Ectodermal cell (in vitro differentiated cells): Measurements from ENCODE around the gene WDR64.

Source experiments
- H3K27ac ChIP-seq: 2 replicates; pipeline ENCODE4 v1.7.0; 2013; ENCODE audit warnings: mild to moderate bottlenecking, low read depth, low read length; ENCODE audit not compliant: insufficient read depth, poor library complexity, severe bottlenecking
- H3K27me3 ChIP-seq: 2 replicates; pipeline ENCODE4 v1.7.0; 2013; ENCODE audit warnings: mild to moderate bottlenecking, low read length; ENCODE audit not compliant: insufficient read depth, control insufficient read depth, poor library complexity, severe bottlenecking
- H3K36me3 ChIP-seq: one replicate; pipeline ENCODE4 v1.7.0; 2013; ENCODE audit warnings: low read length; ENCODE audit not compliant: control insufficient read depth, insufficient read depth
- H3K4me1 ChIP-seq: one replicate; pipeline ENCODE4 v1.7.0; 2013; ENCODE audit warnings: low read length; ENCODE audit not compliant: control insufficient read depth, insufficient read depth
- H3K4me3 ChIP-seq: 2 replicates; pipeline ENCODE4 v1.7.0; 2013; ENCODE audit warnings: low read depth, low read length, control low read depth; ENCODE audit not compliant: insufficient read depth
- H3K9me3 ChIP-seq: 2 replicates; pipeline ENCODE4 v1.7.0; 2013; ENCODE audit warnings: mild to moderate bottlenecking, low read length, moderate library complexity; ENCODE audit not compliant: control insufficient read depth
- WGBS, 2 experiments: methylation state at CpG; one replicate each; pipeline ENCODE4 v1.1.7; 2013; ENCODE audit warnings: missing lambda C conversion rate in 2 of 2; 5-methylcytosine and 5-hydroxymethylcytosine counted together

WDR64 gene

DNA sequence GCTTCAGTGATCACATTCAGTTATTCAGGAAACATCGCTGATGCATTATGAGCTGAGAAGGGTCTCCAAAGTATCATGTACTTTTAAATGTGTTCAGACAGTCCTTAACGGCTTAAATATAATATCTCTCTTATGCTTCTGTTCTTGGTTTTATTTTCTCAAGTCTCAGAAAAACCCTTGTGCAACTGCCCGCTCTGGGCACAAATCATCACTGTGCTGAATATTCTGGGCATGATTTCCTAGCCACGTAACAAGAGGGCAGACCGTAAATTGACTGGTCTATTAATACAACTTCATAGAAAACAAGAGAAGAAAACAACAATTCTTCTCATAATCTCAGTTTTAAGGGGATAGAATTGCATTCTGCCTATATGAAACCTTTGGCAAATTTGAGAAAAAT lies 99.4 kb downstream of the WDR64 start:
- Histone ChIP-seq H3K27ac (no peak overlapping the region), H3K9me3 (no peaks in the 10 kb centered on the region), H3K4me3 (no peak overlapping the region), H3K36me3 (no peaks in the 10 kb centered on the region), H3K4me1 (no peaks in the 10 kb centered on the region), H3K27me3 (no peaks in the 10 kb centered on the region)
- 96 to 98% methylated on average over 5 of the region's 5 CpGs for WGBS, 2 experiments

DNA sequence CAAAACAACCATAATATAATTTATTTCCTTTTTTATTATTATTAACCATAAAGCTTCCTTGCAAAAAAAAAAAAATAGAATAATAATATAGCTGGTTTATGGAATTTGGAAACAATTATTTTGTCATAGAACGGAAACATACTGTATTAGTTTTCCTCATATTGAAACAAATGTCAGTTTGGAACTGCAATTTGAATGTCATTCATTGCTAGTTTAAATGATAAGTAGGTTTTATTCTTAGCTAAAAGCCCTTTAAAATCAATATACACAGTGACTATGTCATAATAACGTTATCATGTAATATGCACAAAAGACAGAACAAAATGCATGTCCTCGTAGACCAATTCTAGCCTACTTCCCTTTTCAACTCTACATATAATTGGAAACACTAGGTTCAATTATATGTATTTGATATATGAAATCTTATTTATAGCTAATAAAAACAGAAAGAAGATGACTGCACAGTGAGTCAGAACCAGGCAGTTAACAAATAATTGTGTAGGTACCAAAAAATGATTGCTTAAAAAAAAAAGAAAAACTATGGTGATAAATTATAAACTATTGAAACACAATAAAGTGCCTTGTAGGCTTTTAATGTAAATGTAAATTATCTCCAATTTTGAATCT lies 110.7 kb downstream of the WDR64 start:
- Histone ChIP-seq H3K9me3 (peaks cover 2% of the 10 kb centered on the region), H3K27me3 (no peaks in the 10 kb centered on the region), H3K4me3 (no peak overlapping the region), H3K36me3 (no peaks in the 10 kb centered on the region), H3K4me1 (no peaks in the 10 kb centered on the region), H3K27ac (no peak overlapping the region)
- WGBS, 2 experiments: 94 to 100% methylated on average over 1 to 3 of the region's 3 CpGs

DNA sequence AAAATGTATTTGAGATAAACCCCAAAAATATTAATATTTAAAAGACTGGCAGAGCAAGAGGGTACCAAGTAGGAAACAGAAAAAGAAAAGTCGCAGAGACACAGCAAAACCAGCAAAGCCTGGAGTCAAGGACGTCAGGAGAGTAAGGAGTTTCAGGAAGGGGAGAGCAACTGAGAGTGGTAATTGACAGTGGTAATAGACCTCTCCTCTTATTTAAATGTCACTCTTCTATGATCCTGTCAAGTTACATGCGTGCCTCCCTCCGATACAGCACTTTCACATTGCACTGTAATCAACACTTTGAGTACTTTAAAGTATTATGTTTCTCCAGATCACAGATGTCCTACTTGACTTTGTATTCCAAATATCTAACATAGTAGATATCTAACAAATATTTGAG lies 113.3 kb downstream of the WDR64 start:
- no peak overlapping the region for H3K4me3 ChIP-seq
- H3K27ac ChIP-seq: no peak overlapping the region
- H3K36me3 ChIP-seq: no peaks in the 10 kb centered on the region
- peaks cover 2% of the 10 kb centered on the region for H3K9me3 ChIP-seq
- no peaks in the 10 kb centered on the region for H3K27me3 ChIP-seq
- 79 to 85% methylated on average over 4 of the region's 4 CpGs for WGBS, 2 experiments
- H3K4me1 ChIP-seq: no peaks in the 10 kb centered on the region

DNA sequence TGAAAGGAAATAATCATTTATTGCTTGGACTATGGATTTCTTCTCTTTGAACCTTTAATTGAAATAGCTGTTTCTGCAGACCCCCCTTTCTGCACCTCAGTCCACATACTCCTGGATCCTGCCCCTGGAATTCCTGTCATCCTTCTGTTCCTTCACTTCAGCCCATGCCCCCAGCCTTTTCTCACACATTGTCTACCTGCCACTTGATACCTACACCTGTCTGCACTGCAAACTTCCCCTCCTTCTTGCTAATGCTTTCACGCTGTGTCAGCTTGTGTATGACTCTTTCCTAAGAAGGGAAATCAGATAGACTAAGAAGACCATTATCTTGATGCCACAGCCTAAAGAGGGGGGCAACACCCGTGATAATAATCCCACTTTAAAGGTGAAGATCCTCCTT lies 115.7 kb downstream of the WDR64 start:
- no peak overlapping the region for H3K27ac ChIP-seq
- H3K4me3 ChIP-seq: no peak overlapping the region
- WGBS, 2 experiments: 81 to 82% methylated on average over 2 of the region's 2 CpGs
- no peaks in the 10 kb centered on the region for H3K36me3 ChIP-seq
- no peaks in the 10 kb centered on the region for H3K9me3 ChIP-seq
- H3K27me3 ChIP-seq: no peaks in the 10 kb centered on the region
- no peaks in the 10 kb centered on the region for H3K4me1 ChIP-seq

DNA sequence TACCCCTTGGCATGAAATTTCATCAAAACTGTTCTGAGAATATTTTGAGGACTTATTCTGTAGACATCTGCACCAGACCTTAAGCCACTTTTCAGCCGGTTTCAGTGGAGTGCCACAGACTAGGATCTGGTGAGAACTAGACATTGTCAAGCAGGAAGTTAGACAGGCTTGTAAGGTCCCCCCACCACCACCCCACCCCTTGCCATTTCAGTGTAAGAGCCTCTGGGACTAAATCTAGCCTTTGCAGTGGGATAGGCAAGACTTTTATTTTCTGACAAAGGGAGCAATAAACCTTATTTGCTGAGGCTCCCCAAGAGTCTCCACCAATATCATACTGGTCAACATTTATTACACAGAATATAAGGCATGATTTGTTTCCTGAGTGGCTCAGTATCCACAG lies 118.0 kb downstream of the WDR64 start:
- Histone ChIP-seq H3K27ac (no peak overlapping the region), H3K4me3 (no peak overlapping the region), H3K9me3 (no peaks in the 10 kb centered on the region), H3K27me3 (no peaks in the 10 kb centered on the region), H3K4me1 (no peaks in the 10 kb centered on the region), H3K36me3 (no peaks in the 10 kb centered on the region)
- 45 to 63% methylated on average over 1 of the region's 1 CpG for WGBS, 2 experiments

DNA sequence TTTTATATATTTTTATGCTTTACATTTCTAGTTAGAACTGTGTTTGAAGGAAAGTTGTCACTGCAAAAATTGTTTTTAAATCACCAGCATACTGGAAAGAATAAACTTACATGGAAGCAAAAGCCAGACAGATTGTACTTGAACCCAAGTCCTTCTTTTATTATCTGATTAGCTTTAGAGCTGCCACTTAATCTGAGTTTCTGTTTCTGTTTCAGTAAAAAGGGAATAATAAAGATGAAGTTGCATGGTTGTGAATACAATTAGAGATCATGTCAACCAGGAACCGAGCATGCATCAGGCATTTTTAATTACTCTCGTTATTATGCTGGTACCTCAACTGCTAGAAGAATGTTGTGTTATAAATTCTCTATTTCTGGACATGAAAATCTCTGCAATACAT lies 119.0 kb downstream of the WDR64 start:
- Histone ChIP-seq H3K36me3 (no peaks in the 10 kb centered on the region), H3K27ac (no peak overlapping the region), H3K4me3 (no peak overlapping the region), H3K27me3 (no peaks in the 10 kb centered on the region), H3K4me1 (no peaks in the 10 kb centered on the region), H3K9me3 (no peaks in the 10 kb centered on the region)
- WGBS, 2 experiments: 95 to 100% methylated on average over 2 of the region's 2 CpGs

DNA sequence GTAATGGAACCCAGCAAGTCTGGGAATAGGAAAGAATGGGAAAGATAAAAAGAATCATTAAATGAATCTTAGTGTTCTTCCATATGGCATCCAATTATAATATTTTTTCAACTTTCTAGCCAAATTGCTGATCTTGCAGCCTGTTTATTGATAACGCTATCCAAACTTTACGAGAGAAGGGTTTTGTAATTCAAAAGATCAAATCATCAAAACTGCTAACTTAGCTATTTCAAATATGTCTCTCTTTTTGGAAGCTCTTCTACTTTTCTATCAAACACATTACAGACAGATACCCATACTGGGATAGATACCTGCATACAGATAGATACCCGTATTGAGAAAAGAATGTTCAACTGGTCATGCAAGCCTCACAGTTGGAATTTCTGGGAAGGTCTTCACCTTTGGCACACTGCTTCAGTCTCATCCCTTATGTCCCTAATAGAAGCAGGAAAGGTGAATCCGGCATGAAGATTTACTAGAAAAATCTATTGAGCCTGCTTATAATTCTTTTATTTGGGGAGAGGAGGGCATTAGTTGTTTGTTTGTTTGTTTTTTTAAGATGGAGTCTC lies 120.9 kb downstream of the WDR64 start:
- H3K27ac ChIP-seq: no peak overlapping the region
- H3K36me3 ChIP-seq: no peaks in the 10 kb centered on the region
- 95 to 96% methylated on average over 4 of the region's 4 CpGs for WGBS, 2 experiments
- no peaks in the 10 kb centered on the region for H3K9me3 ChIP-seq
- H3K27me3 ChIP-seq: no peaks in the 10 kb centered on the region
- H3K4me3 ChIP-seq: no peak overlapping the region
- no peaks in the 10 kb centered on the region for H3K4me1 ChIP-seq

DNA sequence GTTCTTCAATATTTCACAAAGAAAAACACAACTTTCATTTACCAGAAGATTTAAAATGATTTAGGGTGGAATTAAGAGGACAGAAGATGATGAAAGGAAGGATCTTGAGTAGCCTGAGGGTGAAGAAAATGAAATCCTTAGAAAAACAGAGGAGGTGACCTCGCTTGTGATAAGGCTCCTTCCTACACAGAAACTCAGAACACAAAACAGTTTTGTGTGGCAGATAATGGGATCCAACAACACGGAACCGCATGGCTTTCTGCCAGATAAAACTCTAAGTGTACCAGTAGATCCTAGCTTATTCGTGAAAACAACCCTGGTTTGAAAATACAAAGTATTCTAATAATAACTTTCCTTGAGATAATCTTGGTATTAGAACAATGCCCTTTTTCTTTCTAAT lies 121.9 kb downstream of the WDR64 start:
- Histone ChIP-seq H3K27ac (no peak overlapping the region), H3K9me3 (no peaks in the 10 kb centered on the region), H3K27me3 (no peaks in the 10 kb centered on the region), H3K4me3 (no peak overlapping the region), H3K36me3 (no peaks in the 10 kb centered on the region), H3K4me1 (no peaks in the 10 kb centered on the region)
- WGBS, 2 experiments: 89 to 91% methylated on average over 4 of the region's 4 CpGs

DNA sequence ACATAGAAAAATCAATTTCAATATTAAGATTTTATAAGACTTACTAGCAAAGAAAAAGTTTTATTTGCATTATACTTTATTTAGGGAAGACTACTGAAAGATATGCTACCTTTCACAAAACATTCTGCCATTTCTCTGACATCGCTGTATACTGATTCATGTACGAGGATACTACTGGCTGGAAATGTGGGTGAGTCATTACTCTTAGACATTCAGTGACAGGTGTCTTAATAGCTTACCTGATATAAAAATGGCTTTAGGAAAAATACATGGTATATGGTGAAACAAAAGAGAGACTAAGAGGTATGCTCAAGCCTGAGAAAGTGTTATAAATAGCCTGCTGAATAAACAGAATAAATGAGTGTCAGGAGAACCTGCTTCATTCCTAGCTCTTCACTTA lies 122.9 kb downstream of the WDR64 start:
- Histone ChIP-seq H3K27me3 (no peaks in the 10 kb centered on the region), H3K9me3 (no peaks in the 10 kb centered on the region), H3K27ac (no peak overlapping the region), H3K36me3 (no peaks in the 10 kb centered on the region), H3K4me3 (no peak overlapping the region), H3K4me1 (no peaks in the 10 kb centered on the region)
- 88 to 94% methylated on average over 2 of the region's 2 CpGs for WGBS, 2 experiments

DNA sequence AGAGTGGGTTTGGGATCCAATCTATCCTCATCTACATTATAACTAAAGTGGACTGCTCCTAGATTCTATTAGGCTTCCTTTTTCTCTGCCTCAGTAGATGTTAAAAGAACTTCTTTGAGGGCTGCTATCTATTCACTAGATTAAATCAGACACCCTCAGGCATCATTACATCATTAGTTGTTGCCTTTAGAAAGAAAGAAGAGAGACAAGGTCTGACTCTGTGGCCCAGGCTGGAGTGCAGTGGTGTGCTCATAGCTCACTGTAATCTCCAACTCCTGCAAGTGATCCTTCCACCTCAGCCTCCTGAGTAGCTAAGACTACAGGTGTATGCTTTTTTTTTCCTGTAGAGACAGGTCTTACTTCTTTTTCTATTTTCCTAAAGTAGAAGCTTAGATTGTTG lies 124.8 kb downstream of the WDR64 start:
- H3K4me3 ChIP-seq: no peak overlapping the region
- no peak overlapping the region for H3K27ac ChIP-seq
- H3K4me1 ChIP-seq: no peaks in the 10 kb centered on the region
- no peaks in the 10 kb centered on the region for H3K36me3 ChIP-seq
- H3K9me3 ChIP-seq: no peaks in the 10 kb centered on the region
- no peaks in the 10 kb centered on the region for H3K27me3 ChIP-seq

DNA sequence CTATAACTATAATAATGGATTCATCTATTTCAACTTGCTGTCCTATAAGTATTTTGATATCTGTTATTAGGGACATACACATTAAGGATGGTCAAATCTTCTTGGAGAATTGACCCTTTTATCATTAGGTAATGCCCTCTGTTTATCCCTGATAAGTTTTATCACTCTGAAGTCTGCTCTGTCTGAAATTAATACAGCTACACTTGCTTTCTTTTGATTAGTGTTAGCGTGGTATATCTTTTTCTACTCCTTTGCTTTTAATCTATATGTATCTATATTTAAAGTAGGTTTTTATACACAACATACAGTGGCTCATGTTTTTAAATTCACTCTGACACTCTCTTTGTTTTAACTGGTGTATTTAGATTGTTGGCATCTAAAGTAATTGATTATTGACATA lies 126.0 kb downstream of the WDR64 start:
- Histone ChIP-seq H3K27me3 (no peaks in the 10 kb centered on the region), H3K27ac (no peak overlapping the region), H3K4me3 (no peak overlapping the region), H3K4me1 (no peaks in the 10 kb centered on the region), H3K36me3 (no peaks in the 10 kb centered on the region), H3K9me3 (no peaks in the 10 kb centered on the region)
- no CpG with 5 or more reads among the region's 1 CpG for WGBS, 2 experiments
